Measurements from ENCODE around the gene TXNDC9. TPM values are rescaled to one million over a fixed set of nuclear protein-coding genes. Genes with fewer than 3 reads are reported as not detected.
"Not testable (repeated sequence)": the region's sequence is repeated elsewhere in the genome, so short reads cannot be mapped to it uniquely, and the experiment has no call there.

Gene TXNDC9
- total RNA-seq, 1 donor from 2014 or later = 20.8 TPM

GRCh38 chr2:99338029-99338585 lies 2.0 kb upstream of the TXNDC9 start:
- no peak for ATAC-seq
- DNase-seq = no peak
- intact Hi-C loops (cut with micrococcal nuclease) = no loop called here

- peak; percentile 99 for DNase-seq
- intact Hi-C loops (cut with micrococcal nuclease) = no loop called here
- ATAC-seq = peak; percentile 93
Observed at GRCh38 chr2:99337113-99338028, 1.2 kb upstream of the TXNDC9 start, which contains the start of gene EIF5B. Gene EIF5B (plus strand): TSS chr2:99337389. CDS start chr2:99337555, 166 bp downstream.

- no peak for ATAC-seq
- intact Hi-C loops (cut with micrococcal nuclease) = no loop called here
Observed at GRCh38 chr2:99336804-99337112, 625 bp upstream of the TXNDC9 start.

GRCh38 chr2:99325384-99325783 lies 10.7 kb downstream of the TXNDC9 start:
- ATAC-seq (no peak), DNase-seq (no peak)
- intact Hi-C loops (cut with micrococcal nuclease) = no loop called here

More at GRCh38 chr2:99336804-99337112, 625 bp upstream of the TXNDC9 start:
- no peak for DNase-seq

GRCh38 chr2:99317873-99318200 lies 18.3 kb downstream of the TXNDC9 start:
- intact Hi-C loops (cut with micrococcal nuclease); ATAC-seq; DNase-seq: not testable (repeated sequence)

GRCh38 chr2:99317161-99317872 lies 18.8 kb downstream of the TXNDC9 start:
- no peak for DNase-seq
- ATAC-seq = no peak
- intact Hi-C loops (cut with micrococcal nuclease) = no loop called here

- intact Hi-C loops (cut with micrococcal nuclease); DNase-seq; ATAC-seq: not testable (repeated sequence)
Observed at GRCh38 chr2:99301097-99301496, 35.0 kb downstream of the TXNDC9 start, which contains the start of gene LYG1. Gene LYG1 (minus strand): TSS chr2:99301197. CDS start chr2:99295670, 5,527 bp downstream.

- intact Hi-C loops (cut with micrococcal nuclease) = no loop called here
- ATAC-seq (no peak), DNase-seq (no peak)
Observed at GRCh38 chr2:99299580-99299979, 36.6 kb downstream of the TXNDC9 start.

- intact Hi-C loops (cut with micrococcal nuclease) = no loop called here
Observed at GRCh38 chr2:99297994-99298393, 38.1 kb downstream of the TXNDC9 start.

GRCh38 chr2:99285526-99285925 lies 50.6 kb downstream of the TXNDC9 start:
- intact Hi-C loops (cut with micrococcal nuclease) = no loop called here
- no peak for DNase-seq
- ATAC-seq = no peak

More at GRCh38 chr2:99297994-99298393, 38.1 kb downstream of the TXNDC9 start:
- ATAC-seq = no peak
- DNase-seq = no peak

GRCh38 chr2:99279969-99280695 lies 56.0 kb downstream of the TXNDC9 start:
- DNase-seq = no peak
- intact Hi-C loops (cut with micrococcal nuclease) = no loop called here
- no peak for ATAC-seq

GRCh38 chr2:99278793-99279291 lies 57.3 kb downstream of the TXNDC9 start:
- peak; percentile 15 for ATAC-seq
- no peak for DNase-seq
- intact Hi-C loops (cut with micrococcal nuclease) = no loop called here

- intact Hi-C loops (cut with micrococcal nuclease); ATAC-seq; DNase-seq: not testable (repeated sequence)
Observed at GRCh38 chr2:99278195-99278765, 57.9 kb downstream of the TXNDC9 start.

- intact Hi-C loops (cut with micrococcal nuclease) = no loop called here
- DNase-seq = no peak
- ATAC-seq = no peak
Observed at GRCh38 chr2:99275882-99276281, 60.3 kb downstream of the TXNDC9 start.

Other genes with a start within 250 kb of the TXNDC9 start
- 0.30 TPM for gene C2orf15, start 194.6 kb downstream of the TXNDC9 start, total RNA-seq
- 4.7 TPM for gene TSGA10, start 181.4 kb downstream of the TXNDC9 start, total RNA-seq
- 7.1 TPM for gene LIPT1, start 181.4 kb downstream of the TXNDC9 start, total RNA-seq
- gene MITD1, start 155.3 kb downstream of the TXNDC9 start, total RNA-seq = 13.8 TPM
- 38.0 TPM for gene MRPL30, start 155.1 kb downstream of the TXNDC9 start, total RNA-seq
- not detected for gene LYG2, start 80.7 kb downstream of the TXNDC9 start, total RNA-seq
- gene LYG1, start 35.1 kb downstream of the TXNDC9 start, total RNA-seq = 0.77 TPM
- gene EIF5B, start 1.1 kb upstream of the TXNDC9 start, total RNA-seq = 89.4 TPM
- gene REV1, start 153.7 kb upstream of the TXNDC9 start, total RNA-seq = 74.2 TPM